IMR-90 (cell line): ENCODE measurements around the gene EFNA5. TPM values are rescaled to one million over a fixed set of nuclear protein-coding genes. Genes with fewer than 3 reads are reported as not detected.

ENCODE experiments used
- ATAC-seq: fragments of 200-7000 bp; cut with Tn5 transposase; 2 replicates; pipeline ENCODE4 v1.9.1; 2020; ENCODE audit warnings: low read depth, mild to moderate bottlenecking, moderate library complexity
- BruUV-seq: library from RNA; stranded (reverse); fragments of 400-500 nt; replicated peaks from 2 replicates; lab custom pipeline; 2021; lab: Mats Ljungman, UMichigan
- CTCF ChIA-PET: fragments of 300-600 bp; formaldehyde crosslinking; extraction: SDS; loops from one replicate; lab custom pipeline; 2021; ENCODE audit warnings: antibody characterized with exemption; lab: Yijun Ruan, JAX
- POLR2A ChIA-PET: fragments of 300-600 bp; sonication (Branson Sonifier 250); formaldehyde crosslinking; loops from one replicate; lab custom pipeline; 2022; ENCODE audit warnings: antibody characterized with exemption; ENCODE audit not compliant: unreplicated experiment; lab: Charles Lee
- DNase-seq: peaks from one replicate; pipeline ENCODE4 v3.0.0; 2013
- H2AFZ ChIP-seq: replicated peaks from 2 replicates; pipeline ENCODE3; 2013; ENCODE audit warnings: low read length, mild to moderate bottlenecking; ENCODE audit not compliant: poor library complexity
- H2AK5ac ChIP-seq: 2 replicates; pipeline ENCODE4 v1.6.1; 2013; ENCODE audit warnings: low read depth, low read length, inconsistent platforms
- H2AK9ac ChIP-seq: replicated peaks from 2 replicates; pipeline ENCODE3; 2013; ENCODE audit warnings: mild to moderate bottlenecking, low read depth, low read length, moderate library complexity; ENCODE audit not compliant: poor library complexity
- H2BK120ac ChIP-seq: 2 replicates; pipeline ENCODE4 v1.6.1; 2013; ENCODE audit warnings: low read depth, low read length, inconsistent platforms
- H2BK15ac ChIP-seq: 3 replicates; pipeline ENCODE4 v1.6.1; 2013; ENCODE audit warnings: low read depth, low read length, inconsistent platforms
- H2BK20ac ChIP-seq: 2 replicates; pipeline ENCODE4 v1.6.1; 2013; ENCODE audit warnings: low read depth, mild to moderate bottlenecking, inconsistent platforms, low read length, moderate library complexity
- H2BK5ac ChIP-seq: 2 replicates; pipeline ENCODE4 v1.6.1; 2013; ENCODE audit warnings: mild to moderate bottlenecking, low read depth, low read length, inconsistent platforms; ENCODE audit not compliant: poor library complexity, severe bottlenecking
- H3K14ac ChIP-seq: replicated peaks from 2 replicates; pipeline ENCODE4 v1.6.1; 2013; ENCODE audit warnings: low read depth, low read length, inconsistent platforms
- H3K18ac ChIP-seq: 2 replicates; pipeline ENCODE4 v1.6.1; 2013; ENCODE audit warnings: low read depth, low read length, control low read depth
- H3K23ac ChIP-seq: 2 replicates; pipeline ENCODE4 v1.6.1; 2013; ENCODE audit warnings: low read depth, low read length, inconsistent platforms
- H3K27ac ChIP-seq: 2 replicates; pipeline ENCODE4 v1.5.1; 2013; ENCODE audit warnings: mild to moderate bottlenecking, control low read depth, low read length; ENCODE audit not compliant: insufficient read depth
- H3K27me3 ChIP-seq: 2 replicates; pipeline ENCODE4 v1.6.1; 2013; ENCODE audit warnings: low read length; ENCODE audit not compliant: control insufficient read depth, insufficient read depth
- H3K36me3 ChIP-seq: 2 replicates; pipeline ENCODE4 v1.6.1; 2013; ENCODE audit warnings: low read length, mixed read lengths; ENCODE audit not compliant: control insufficient read depth, insufficient read depth
- H3K4ac ChIP-seq: 2 replicates; pipeline ENCODE4 v1.6.1; 2013; ENCODE audit warnings: low read depth, low read length, inconsistent platforms
- H3K4me1 ChIP-seq: 2 replicates; pipeline ENCODE4 v1.6.1; 2013; ENCODE audit warnings: low read length, mixed read lengths; ENCODE audit not compliant: control insufficient read depth, insufficient read depth
- H3K4me2 ChIP-seq: 2 replicates; pipeline ENCODE4 v1.6.1; 2013; ENCODE audit warnings: low read depth, mild to moderate bottlenecking, control low read depth, low read length, moderate library complexity
- H3K4me3 ChIP-seq: 2 replicates; pipeline ENCODE4 v1.5.1; 2013; ENCODE audit warnings: low read depth, mild to moderate bottlenecking, control low read depth, low read length, moderate library complexity; ENCODE audit not compliant: insufficient read depth
- H3K56ac ChIP-seq: 2 replicates; pipeline ENCODE4 v1.6.1; 2013; ENCODE audit warnings: low read length, inconsistent platforms; ENCODE audit not compliant: insufficient read depth; ENCODE audit errors: extremely low read depth
- H3K79me1 ChIP-seq, 2 experiments: 2 replicates each; pipeline ENCODE4 v1.6.1; 2013; ENCODE audit warnings: low read length in 2 of 2, inconsistent platforms in 1 of 2, low read depth in 1 of 2
- H3K9ac ChIP-seq: 2 replicates; pipeline ENCODE4 v1.6.1; 2013; ENCODE audit warnings: low read depth, low read length, control low read depth
- H3K9me1 ChIP-seq: 2 replicates; pipeline ENCODE4 v1.6.1; 2013; ENCODE audit warnings: low read length, inconsistent platforms; ENCODE audit not compliant: insufficient read depth
- H3K9me3 ChIP-seq: 2 replicates; pipeline ENCODE4 v1.6.1; 2013; ENCODE audit warnings: low read length; ENCODE audit not compliant: control insufficient read depth, insufficient read depth
- H4K20me1 ChIP-seq: 2 replicates; pipeline ENCODE4 v1.6.1; 2013; ENCODE audit warnings: low read length, inconsistent platforms; ENCODE audit not compliant: insufficient read depth
- H4K5ac ChIP-seq: 2 replicates; pipeline ENCODE4 v1.6.1; 2013; ENCODE audit warnings: mild to moderate bottlenecking, low read depth, low read length, control low read depth
- H4K8ac ChIP-seq, 2 experiments: 2 replicates each; pipeline ENCODE4 v1.6.1; 2013; ENCODE audit warnings: low read depth in 2 of 2, low read length in 2 of 2, control low read depth in 1 of 2, inconsistent platforms in 1 of 2
- H4K91ac ChIP-seq: 2 replicates; pipeline ENCODE4 v1.6.1; 2013; ENCODE audit warnings: low read depth, low read length, inconsistent platforms; ENCODE audit not compliant: insufficient read depth
- BHLHE40 ChIP-seq: fragments of 150-350 bp; IDR thresholded peaks from 2 replicates; pipeline ENCODE4 v1.6.1; 2016; ENCODE audit warnings: mild to moderate bottlenecking, low read depth, low read length
- CEBPB ChIP-seq: IDR thresholded peaks from 2 replicates; pipeline ENCODE4 v1.6.1; 2012; ENCODE audit warnings: low read depth, low read length, improper control_type of control experiment
- CHD1 ChIP-seq: IDR thresholded peaks from 2 replicates; pipeline ENCODE4 v1.6.1; 2012; ENCODE audit warnings: low read depth, low read length, improper control_type of control experiment
- CTCF ChIP-seq: conservative IDR thresholded peaks from 2 replicates; pipeline ENCODE4 v1.5.1; 2012; ENCODE audit warnings: mild to moderate bottlenecking, low read depth, low read length, improper control_type of control experiment
- FOS ChIP-seq: fragments of 150-350 bp; IDR thresholded peaks from 2 replicates; pipeline ENCODE4 v1.6.1; 2016; ENCODE audit warnings: low read depth, low read length
- MAFK ChIP-seq: IDR thresholded peaks from 2 replicates; pipeline ENCODE4 v1.6.1; 2012; ENCODE audit warnings: low read depth, low read length, improper control_type of control experiment
- MXI1 ChIP-seq: IDR thresholded peaks from 2 replicates; pipeline ENCODE4 v1.6.1; 2012; ENCODE audit warnings: low read depth, mild to moderate bottlenecking, low read length, moderate library complexity, borderline replicate concordance
- NFE2L2 ChIP-seq: fragments of 150-350 bp; IDR thresholded peaks from 2 replicates; pipeline ENCODE4 v1.6.1; 2016; ENCODE audit warnings: low read depth, mild to moderate bottlenecking, low read length
- POLR2A ChIP-seq: IDR thresholded peaks from 2 replicates; pipeline ENCODE4 v1.6.1; 2012; ENCODE audit warnings: mild to moderate bottlenecking, low read depth, low read length
- RAD21 ChIP-seq: IDR thresholded peaks from 2 replicates; pipeline ENCODE4 v1.6.1; 2012; ENCODE audit warnings: low read length, improper control_type of control experiment
- RCOR1 ChIP-seq: IDR thresholded peaks from 2 replicates; pipeline ENCODE4 v1.6.1; 2012; ENCODE audit warnings: mild to moderate bottlenecking, low read length, improper control_type of control experiment; ENCODE audit not compliant: insufficient replicate concordance
- RFX5 ChIP-seq: IDR thresholded peaks from 2 replicates; pipeline ENCODE4 v1.8.0; 2012; ENCODE audit warnings: low read depth, mild to moderate bottlenecking, low read length, moderate library complexity
- SMC3 ChIP-seq: fragments of 150-350 bp; IDR thresholded peaks from 2 replicates; pipeline ENCODE4 v1.6.1; 2016; ENCODE audit warnings: low read depth, mild to moderate bottlenecking, antibody characterized with exemption, low read length, moderate library complexity
- WGBS, 2 experiments: methylation state at CpG; one replicate each; pipeline versions ENCODE4 v1.1.5 to v1.1.7; 2013; ENCODE audit warnings: missing lambda C conversion rate in 2 of 2; ENCODE audit not compliant: insufficient read length in 1 of 2; ENCODE audit errors: extremely low coverage in 2 of 2; 5-methylcytosine and 5-hydroxymethylcytosine counted together
- dilution Hi-C: fragments of 300-500 bp; cut with HindIII; formaldehyde crosslinking; loops from one replicate; pipeline ENCODE4 v1.14.3; 2018; ENCODE audit warnings: low sequenced_read_pairs; ENCODE audit not compliant: unreplicated experiment
- in situ Hi-C: fragments of 300-500 bp; cut with MboI; formaldehyde crosslinking; loops from 3 replicates; pipeline ENCODE4 v1.14.3; 2019; ENCODE audit warnings: low sequenced_read_pairs, inconsistent platforms, mixed read lengths
- intact Hi-C: fragments of 100-400 bp; cut with micrococcal nuclease; formaldehyde crosslinking; loops from 2 replicates; pipeline ENCODE4 v1.10.0; 2022
- polyA plus RNA-seq, 3 experiments: library from polyadenylated mRNA; depleted of rRNA; stranded (reverse); fragments of >200 nt; gene quantifications; 2 replicates each; pipeline ENCODE4 v1.2.3, GENCODE V29; 2012; ENCODE audit warnings: low replicate concordance in 1 of 3
- total RNA-seq: library from RNA; depleted of rRNA; stranded (reverse); fragments of >200 nt; gene quantifications from 2 replicates; pipeline ENCODE4 v1.2.3, GENCODE V29; 2012
- TF ChIP-seq, protein P1 (sequence below): fragments of 150-350 bp; IDR thresholded peaks from 2 replicates; pipeline ENCODE4 v1.6.1; 2017; ENCODE audit warnings: mild to moderate bottlenecking, antibody characterized with exemption, low read length, low read depth
- TF ChIP-seq, protein P2 (sequence below): fragments of 150-350 bp; IDR thresholded peaks from 2 replicates; pipeline ENCODE4 v1.6.1; 2016; ENCODE audit warnings: low read depth, mild to moderate bottlenecking, low read length, moderate library complexity, borderline replicate concordance

EFNA5 gene
- total and polyA plus RNA-seq, 2 of the 4 experiments (the other 2 are of a cell fraction) = 1.5 to 1.6 TPM

GRCh38 chr5:107560377-107560776, 110.4 kb downstream of the EFNA5 start:
- in situ Hi-C loops (no loop called here), intact Hi-C loops (no loop called here), dilution Hi-C loops (no loop called here)
- Histone ChIP-seq H4K8ac (no peak overlapping the region), H3K27ac (no peak overlapping the region), H3K36me3 (no peaks in the 10 kb centered on the region), H3K27me3 (no peaks in the 10 kb centered on the region), H3K9me3 (no peaks in the 10 kb centered on the region), H2BK5ac (no peak overlapping the region), H3K4me1 (peaks cover 4% of the 10 kb centered on the region), H3K14ac (no peak overlapping the region), H3K18ac (no peak overlapping the region), H3K9ac (no peak overlapping the region), H2BK15ac (no peak overlapping the region), H3K4me2 (no peak overlapping the region), H4K20me1 (no peaks in the 10 kb centered on the region), H3K56ac (no peak overlapping the region), H2AFZ (no peak overlapping the region), H2BK120ac (no peak overlapping the region), H3K4me3 (no peak overlapping the region), H3K79me1 (no peaks in the 10 kb centered on the region), H3K23ac (no peak overlapping the region), H3K9me1 (peaks cover 8% of the 10 kb centered on the region), H4K5ac (no peak overlapping the region), H4K91ac (no peak overlapping the region), H2AK5ac (no peak overlapping the region), H2AK9ac (peak overlapping the region; percentile 77), H2BK20ac (no peak overlapping the region), H3K4ac (no peak overlapping the region; the same call in 1 of the 2 replicates)
- BruUV-seq = no TSS peak
- ATAC-seq (no peak), DNase-seq (no peak)
- WGBS, 2 experiments = no CpG with 5 or more reads among the region's 6 CpGs
- TF ChIP-seq, protein P1, sequence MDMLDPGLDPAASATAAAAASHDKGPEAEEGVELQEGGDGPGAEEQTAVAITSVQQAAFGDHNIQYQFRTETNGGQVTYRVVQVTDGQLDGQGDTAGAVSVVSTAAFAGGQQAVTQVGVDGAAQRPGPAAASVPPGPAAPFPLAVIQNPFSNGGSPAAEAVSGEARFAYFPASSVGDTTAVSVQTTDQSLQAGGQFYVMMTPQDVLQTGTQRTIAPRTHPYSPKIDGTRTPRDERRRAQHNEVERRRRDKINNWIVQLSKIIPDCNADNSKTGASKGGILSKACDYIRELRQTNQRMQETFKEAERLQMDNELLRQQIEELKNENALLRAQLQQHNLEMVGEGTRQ = no peak
- TF ChIP-seq, protein P2, sequence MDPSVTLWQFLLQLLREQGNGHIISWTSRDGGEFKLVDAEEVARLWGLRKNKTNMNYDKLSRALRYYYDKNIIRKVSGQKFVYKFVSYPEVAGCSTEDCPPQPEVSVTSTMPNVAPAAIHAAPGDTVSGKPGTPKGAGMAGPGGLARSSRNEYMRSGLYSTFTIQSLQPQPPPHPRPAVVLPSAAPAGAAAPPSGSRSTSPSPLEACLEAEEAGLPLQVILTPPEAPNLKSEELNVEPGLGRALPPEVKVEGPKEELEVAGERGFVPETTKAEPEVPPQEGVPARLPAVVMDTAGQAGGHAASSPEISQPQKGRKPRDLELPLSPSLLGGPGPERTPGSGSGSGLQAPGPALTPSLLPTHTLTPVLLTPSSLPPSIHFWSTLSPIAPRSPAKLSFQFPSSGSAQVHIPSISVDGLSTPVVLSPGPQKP = no peak
- no peak for TF ChIP-seq NFE2L2
- TF ChIP-seq RCOR1 = no peak
- no peak for TF ChIP-seq CTCF
- no peak for TF ChIP-seq MXI1
- no peak for TF ChIP-seq RAD21
- TF ChIP-seq BHLHE40 = no peak
- TF ChIP-seq SMC3 = no peak
- TF ChIP-seq POLR2A = no peak
- no peak for TF ChIP-seq CHD1
- no peak for TF ChIP-seq CEBPB
- TF ChIP-seq MAFK = no peak
- no peak for TF ChIP-seq RFX5
- TF ChIP-seq FOS = no peak
- ChIA-PET POLR2A (no interaction called here), CTCF (interaction anchor here (1.2 kb wide), 1 partner anchor 11 kb away, joined by 3 read pairs; no protein-coding TSS in a partner anchor)
